Kidney epithelial cell (primary cell): ENCODE measurements around the gene COPE. TPM values are rescaled to one million over a fixed set of nuclear protein-coding genes. Genes with fewer than 3 reads are reported as not detected.

Experiments used
- DNase-seq: peaks from one replicate; pipeline ENCODE4 v3.0.0-alpha.2; 2010; ENCODE audit warnings: low read depth
- H3K27me3 ChIP-seq: 2 replicates; pipeline ENCODE4 v1.6.0; 2011; ENCODE audit warnings: low read length; ENCODE audit not compliant: control insufficient read depth, insufficient read depth
- H3K36me3 ChIP-seq: 2 replicates; pipeline ENCODE4 v1.5.1; 2011; ENCODE audit warnings: low read length; ENCODE audit not compliant: control insufficient read depth, insufficient read depth
- H3K4me3 ChIP-seq: 2 replicates; pipeline ENCODE4 v1.5.1; 2011; ENCODE audit warnings: low read depth, mild to moderate bottlenecking, control low read depth, low read length
- total RNA-seq: library from RNA; depleted of rRNA; stranded (reverse); fragments of >200 nt; gene quantifications from 2 replicates; pipeline ENCODE4 v1.2.3, GENCODE V29; 2015
- TF ChIP-seq, protein P1 (sequence below): IDR thresholded peaks from 2 replicates; pipeline ENCODE4 v1.5.1; 2011; ENCODE audit warnings: mild to moderate bottlenecking, moderate library complexity, low read length, control low read depth, inconsistent platforms; ENCODE audit not compliant: insufficient read depth, poor library complexity, severe bottlenecking

Gene COPE
- total RNA-seq, 1 donor from 2014 or later, result 437 TPM

DNA sequence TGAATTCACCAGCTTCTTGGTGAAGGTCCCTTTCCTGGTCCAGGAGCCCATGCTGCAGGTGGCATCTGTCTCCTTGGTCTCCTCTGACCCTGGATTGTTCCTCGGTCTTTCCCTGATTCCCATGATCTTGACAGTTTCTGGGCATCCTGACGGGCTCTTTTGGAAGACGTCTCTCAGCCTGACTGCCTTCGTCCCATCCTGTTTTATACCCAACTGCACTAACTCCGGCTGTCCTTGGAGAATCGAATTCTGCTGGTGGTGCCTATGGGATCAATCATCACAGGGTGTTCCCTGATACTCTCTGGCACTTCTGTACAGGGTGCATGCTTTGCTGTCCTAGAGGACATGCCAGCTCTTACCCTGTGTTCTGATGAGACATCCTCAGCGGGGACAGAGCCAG, 42.3 kb downstream of the COPE start:
- DNase-seq, result no peak
- TF ChIP-seq, protein P1, sequence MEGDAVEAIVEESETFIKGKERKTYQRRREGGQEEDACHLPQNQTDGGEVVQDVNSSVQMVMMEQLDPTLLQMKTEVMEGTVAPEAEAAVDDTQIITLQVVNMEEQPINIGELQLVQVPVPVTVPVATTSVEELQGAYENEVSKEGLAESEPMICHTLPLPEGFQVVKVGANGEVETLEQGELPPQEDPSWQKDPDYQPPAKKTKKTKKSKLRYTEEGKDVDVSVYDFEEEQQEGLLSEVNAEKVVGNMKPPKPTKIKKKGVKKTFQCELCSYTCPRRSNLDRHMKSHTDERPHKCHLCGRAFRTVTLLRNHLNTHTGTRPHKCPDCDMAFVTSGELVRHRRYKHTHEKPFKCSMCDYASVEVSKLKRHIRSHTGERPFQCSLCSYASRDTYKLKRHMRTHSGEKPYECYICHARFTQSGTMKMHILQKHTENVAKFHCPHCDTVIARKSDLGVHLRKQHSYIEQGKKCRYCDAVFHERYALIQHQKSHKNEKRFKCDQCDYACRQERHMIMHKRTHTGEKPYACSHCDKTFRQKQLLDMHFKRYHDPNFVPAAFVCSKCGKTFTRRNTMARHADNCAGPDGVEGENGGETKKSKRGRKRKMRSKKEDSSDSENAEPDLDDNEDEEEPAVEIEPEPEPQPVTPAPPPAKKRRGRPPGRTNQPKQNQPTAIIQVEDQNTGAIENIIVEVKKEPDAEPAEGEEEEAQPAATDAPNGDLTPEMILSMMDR, result no peak
- no peak overlapping the region for H3K4me3 ChIP-seq

DNA sequence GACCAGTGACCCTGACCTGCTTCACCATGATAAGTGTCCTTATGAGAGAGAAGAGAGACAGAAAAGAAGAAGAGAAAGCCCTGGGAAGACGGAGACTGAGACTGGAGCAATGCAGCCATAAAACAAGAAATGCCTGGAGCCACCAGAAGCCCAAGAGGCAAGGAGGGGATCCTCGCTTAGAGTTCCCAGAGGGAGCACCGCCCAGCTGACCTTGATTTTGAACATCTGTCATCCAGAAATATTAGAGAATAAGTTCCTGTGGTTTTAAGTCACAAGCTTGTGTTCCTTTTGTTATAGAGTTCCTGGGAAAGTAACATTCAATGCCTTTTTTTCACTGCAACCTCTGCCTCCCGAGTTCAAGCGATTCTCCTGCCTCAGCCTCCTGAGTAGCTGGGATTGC, 43.5 kb downstream of the COPE start:
- Histone ChIP-seq H3K36me3 (no peaks in the 10 kb centered on the region), H3K27me3 (peaks cover 2% of the 10 kb centered on the region), H3K4me3 (no peak overlapping the region)
- DNase-seq, result no peak
- TF ChIP-seq, protein P1, result no peak

More for the DNA sequence above, 42.3 kb downstream of the COPE start:
- Histone ChIP-seq H3K36me3 (no peaks in the 10 kb centered on the region), H3K27me3 (no peaks in the 10 kb centered on the region)

DNA sequence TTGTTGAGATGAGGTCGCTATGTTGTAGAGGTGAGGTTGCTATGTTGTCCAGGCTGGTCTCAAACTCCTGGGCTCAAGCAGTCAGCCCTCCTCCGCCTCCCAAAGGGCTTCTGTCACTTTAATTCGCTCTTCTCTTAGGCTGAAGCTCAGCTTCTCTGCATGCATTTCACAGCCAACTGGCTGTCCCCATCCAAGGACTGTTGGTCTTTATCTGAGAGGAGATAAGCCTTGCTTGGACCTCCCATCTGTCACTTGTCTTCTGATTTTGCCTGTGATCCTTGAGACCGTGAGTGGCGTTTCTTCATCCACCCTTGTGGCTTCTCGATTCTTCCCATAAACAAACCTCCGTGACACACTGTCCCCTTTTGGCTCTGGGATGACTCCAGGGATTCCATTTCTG, 47.6 kb downstream of the COPE start:
- H3K4me3 ChIP-seq, result no peak overlapping the region
- H3K27me3 ChIP-seq, result peaks cover 23% of the 10 kb centered on the region
- no peak for DNase-seq
- TF ChIP-seq, protein P1, result no peak
- H3K36me3 ChIP-seq, result peaks cover 5% of the 10 kb centered on the region

DNA sequence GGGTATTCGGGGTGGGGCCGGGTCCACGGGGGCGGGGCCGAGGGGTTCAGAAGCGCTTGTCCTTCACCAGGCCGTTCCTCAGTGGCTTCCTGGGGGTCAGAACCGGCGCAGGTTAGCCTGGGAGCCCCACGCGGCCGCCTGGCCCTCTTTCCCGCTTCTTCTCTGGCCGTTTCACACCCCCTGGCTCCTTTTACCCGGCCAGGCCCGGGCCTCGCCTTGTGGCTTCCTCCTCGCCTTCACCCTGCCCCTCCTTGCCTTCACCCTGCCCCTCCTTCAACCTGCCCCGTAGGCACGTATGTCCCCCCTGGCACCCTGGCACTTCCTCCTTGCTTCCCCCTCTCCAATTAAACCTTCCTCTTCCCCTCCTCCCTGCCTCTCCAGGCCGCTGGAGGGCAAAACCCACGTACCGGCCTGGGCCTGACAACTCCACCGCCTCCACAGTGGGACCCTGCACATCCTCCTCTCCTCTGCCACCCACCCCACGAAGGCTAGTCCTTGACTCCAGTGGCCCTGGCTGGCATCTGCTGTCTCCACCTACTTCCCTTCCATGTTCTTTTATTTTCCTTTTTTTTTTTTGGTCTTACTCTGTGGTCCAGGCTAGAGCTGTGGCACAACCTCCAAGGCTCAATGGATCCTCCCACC, 48.5 kb downstream of the COPE start:
- no peak for DNase-seq
- Histone ChIP-seq H3K27me3 (peaks cover 23% of the 10 kb centered on the region), H3K36me3 (peaks cover 7% of the 10 kb centered on the region), H3K4me3 (no peak overlapping the region)
- TF ChIP-seq, protein P1, result no peak

DNA sequence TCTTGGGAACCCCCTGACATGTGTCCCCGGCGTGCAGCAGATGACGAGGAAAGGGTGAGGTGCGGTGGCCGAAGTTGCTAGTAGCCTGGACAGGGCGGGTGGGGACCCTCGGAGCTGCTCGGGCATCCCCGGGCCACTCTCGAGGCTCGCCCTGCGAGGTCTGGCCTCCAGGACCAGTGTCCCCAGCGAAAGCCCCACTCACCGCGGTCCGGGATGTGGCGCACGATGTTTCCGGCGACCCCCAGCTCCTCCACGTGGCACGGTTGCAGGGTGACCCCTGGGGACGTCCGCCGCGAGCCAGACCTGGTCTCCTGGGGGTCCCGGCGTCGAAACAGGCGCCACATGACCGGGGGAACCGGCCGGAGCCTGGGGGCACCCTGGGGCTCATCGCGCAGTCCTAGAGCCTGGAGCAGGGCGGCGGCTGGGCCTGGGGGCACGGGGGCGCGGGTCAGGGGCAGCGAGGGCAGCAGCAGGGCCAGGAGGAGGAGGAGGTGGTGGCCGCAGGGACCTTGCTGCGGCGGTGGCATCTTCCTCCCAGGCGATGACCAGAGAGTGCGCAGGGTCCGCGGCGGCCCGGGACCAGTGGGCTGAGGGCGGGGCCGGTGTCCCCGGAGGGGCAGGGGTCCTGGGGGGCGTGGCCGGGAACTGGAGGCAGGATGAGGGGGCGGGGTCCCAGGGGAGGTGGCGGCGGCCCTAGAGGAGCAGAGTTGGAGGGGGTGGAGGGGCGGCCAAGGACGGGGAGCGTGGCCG, 49.2 kb downstream of the COPE start:
- H3K27me3 ChIP-seq, result peaks cover 23% of the 10 kb centered on the region
- H3K4me3 ChIP-seq, result no peak overlapping the region
- peaks cover 9% of the 10 kb centered on the region for H3K36me3 ChIP-seq
- DNase-seq, result no peak
- TF ChIP-seq, protein P1, result no peak
